Measurements from ENCODE around the gene FLT1. TPM values are rescaled to one million over a fixed set of nuclear protein-coding genes. Genes with fewer than 3 reads are reported as not detected.
A peak's percentile ranks its signal among the peaks of the same experiment; 100 is the strongest.

The FLT1 gene
- total RNA-seq, 1 donor from 2014 or later, result 0.05 TPM

GRCh38 chr13:28347456-28348371, 147.2 kb downstream of the FLT1 start:
- no peak for DNase-seq (ENCODE audit: low read depth)

GRCh38 chr13:28346154-28346553, 148.8 kb downstream of the FLT1 start:
- no peak for DNase-seq (ENCODE audit: low read depth)

GRCh38 chr13:28344163-28344562, 150.8 kb downstream of the FLT1 start:
- no peak for DNase-seq (ENCODE audit: low read depth)

DNA sequence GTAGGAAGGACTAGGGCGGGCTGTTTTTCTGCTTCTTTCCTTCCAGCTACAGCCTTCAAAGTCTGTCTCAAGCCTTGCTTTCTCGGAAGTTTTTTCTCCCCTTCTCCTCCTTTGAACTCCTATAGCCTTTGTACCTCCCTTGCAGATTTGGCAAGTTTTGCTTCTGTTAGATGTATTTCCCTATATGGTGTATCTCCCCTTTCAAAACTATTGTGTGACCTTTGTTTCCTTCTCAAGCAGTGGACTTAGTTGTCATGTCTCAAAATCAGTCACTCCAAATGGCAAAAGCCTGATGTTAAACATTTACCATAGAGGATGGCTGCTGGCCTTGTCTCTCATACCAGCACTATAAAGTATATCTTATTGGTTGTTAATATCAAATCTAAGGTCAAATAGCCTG, 152.7 kb downstream of the FLT1 start:
- no peak for DNase-seq (ENCODE audit: low read depth)

DNA sequence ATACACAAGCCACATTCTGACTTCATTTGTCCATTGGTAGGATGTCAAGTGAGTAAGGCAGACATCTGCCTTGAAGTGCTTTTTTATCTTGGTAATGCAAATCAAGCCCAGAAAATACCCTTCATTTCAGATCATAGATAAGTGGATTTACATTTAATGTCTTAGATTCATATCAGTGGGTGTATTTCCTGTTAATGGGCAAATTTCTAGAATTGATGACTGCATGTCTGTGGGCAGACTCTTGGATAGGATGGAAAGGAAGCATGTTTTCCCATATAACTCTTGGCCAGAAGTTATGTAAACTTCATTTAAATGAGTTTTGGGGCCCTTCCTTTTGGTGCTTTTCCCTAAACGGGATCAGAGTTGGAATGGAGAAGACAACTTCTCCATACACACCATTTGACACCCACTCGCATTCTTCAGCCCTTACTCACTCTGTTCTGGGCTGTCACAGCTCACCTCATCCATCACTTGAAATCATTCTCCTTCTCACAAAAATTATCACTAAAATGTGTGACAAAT, 154.6 kb downstream of the FLT1 start:
- DNase-seq (ENCODE audit: low read depth), result no peak

- DNase-seq (ENCODE audit: low read depth), result no peak
Observed at GRCh38 chr13:28339419-28339818, 155.5 kb downstream of the FLT1 start.

- DNase-seq (ENCODE audit: low read depth), result no peak
Observed at GRCh38 chr13:28338742-28339141, 156.2 kb downstream of the FLT1 start.

- DNase-seq (ENCODE audit: low read depth), result peak; percentile 8
Observed at GRCh38 chr13:28338006-28338574, 156.8 kb downstream of the FLT1 start.

- no peak for DNase-seq (ENCODE audit: low read depth)
Observed at GRCh38 chr13:28337166-28338005, 157.5 kb downstream of the FLT1 start.

GRCh38 chr13:28336193-28336657, 158.7 kb downstream of the FLT1 start:
- no peak for DNase-seq (ENCODE audit: low read depth)

DNA sequence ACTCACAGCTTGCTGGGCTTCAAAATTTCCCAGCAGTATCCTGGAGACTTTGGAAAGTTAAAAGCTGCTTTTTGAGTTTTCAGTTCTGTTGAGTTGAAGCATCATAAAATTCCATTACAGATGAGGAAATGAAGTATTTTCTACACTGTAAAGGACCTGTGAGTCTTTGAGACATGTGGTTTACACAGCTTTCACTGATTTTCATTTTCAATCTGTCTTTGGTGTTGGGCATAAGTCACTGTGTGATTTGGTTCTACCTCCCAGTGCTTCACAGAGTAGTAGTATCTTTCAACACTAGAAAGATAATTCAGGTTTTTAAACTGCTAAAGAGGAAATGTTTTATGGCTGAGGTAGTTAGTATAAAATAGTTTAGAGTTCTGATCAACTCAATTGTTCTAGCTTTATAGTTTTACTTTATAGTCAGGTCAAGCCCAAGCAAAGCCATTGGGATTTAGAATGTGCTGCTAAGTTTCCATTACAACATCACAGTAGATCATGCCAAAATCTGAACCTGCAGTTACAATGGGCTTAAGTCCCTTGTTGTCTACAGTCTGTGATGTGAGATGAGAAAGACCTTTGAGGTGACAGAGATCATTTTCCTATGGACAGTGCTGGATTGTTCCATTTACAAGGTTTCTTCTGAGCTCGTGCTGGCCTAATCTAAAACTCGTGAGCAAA, 161.6 kb downstream of the FLT1 start:
- no peak for DNase-seq (ENCODE audit: low read depth)

- peak; percentile 12 for DNase-seq (ENCODE audit: low read depth)
Observed at GRCh38 chr13:28329395-28330158, 165.4 kb downstream of the FLT1 start.

GRCh38 chr13:28328271-28328607, 166.7 kb downstream of the FLT1 start:
- no peak for DNase-seq (ENCODE audit: low read depth)

- no peak for DNase-seq (ENCODE audit: low read depth)
Observed at GRCh38 chr13:28327373-28328270, 167.3 kb downstream of the FLT1 start.

GRCh38 chr13:28326056-28326455, 168.9 kb downstream of the FLT1 start:
- DNase-seq (ENCODE audit: low read depth), result no peak

DNA sequence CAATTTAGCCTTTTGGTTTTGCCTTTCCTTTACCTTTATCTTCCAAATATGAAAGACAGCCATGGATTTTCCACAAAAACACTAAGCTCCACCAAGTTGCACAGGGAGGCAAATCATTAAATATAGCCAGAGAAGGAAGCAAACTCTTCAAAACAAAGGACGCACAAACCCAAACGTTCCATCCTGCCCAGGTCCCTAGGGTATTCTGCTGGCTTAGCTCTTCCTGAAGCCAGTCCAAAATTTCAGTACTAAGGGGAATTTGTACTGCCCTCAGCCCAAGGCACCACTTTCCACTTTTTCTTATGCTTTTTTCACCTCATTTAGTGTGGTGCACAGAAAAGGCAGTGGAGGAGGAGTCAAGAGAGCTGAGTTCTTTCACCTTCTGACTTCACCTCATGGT, 169.9 kb downstream of the FLT1 start:
- DNase-seq (ENCODE audit: low read depth), result no peak

DNA sequence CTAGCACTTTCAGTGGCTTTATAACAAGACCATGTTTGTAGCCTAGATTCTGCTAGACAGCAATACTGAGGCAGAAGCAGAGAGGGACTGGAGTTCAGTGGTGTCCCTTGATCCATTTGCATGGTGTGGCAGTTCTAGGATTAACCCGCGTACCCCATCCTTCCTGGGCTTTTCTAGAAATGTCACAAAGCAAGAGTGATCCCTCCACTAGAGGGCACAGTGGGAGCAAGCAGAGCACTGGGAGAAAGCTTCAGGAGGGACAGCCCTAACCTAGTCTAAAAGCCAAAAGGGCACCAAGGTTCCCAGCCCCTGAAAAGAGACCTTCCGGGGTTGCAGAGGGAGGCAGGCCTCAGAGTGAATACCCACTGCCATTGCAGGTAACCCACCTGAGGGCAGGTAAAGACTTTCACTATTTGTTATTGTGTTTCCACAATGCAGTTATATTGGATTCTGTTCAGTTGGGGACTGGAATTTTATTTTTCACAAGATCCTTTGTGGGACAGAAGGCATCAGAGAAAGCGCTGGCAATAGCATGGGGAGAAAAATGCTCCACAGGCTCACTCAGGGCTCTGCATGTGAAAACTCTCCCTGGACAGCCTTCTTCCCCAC, 170.6 kb downstream of the FLT1 start:
- DNase-seq (ENCODE audit: low read depth), result peak; percentile 43

DNA sequence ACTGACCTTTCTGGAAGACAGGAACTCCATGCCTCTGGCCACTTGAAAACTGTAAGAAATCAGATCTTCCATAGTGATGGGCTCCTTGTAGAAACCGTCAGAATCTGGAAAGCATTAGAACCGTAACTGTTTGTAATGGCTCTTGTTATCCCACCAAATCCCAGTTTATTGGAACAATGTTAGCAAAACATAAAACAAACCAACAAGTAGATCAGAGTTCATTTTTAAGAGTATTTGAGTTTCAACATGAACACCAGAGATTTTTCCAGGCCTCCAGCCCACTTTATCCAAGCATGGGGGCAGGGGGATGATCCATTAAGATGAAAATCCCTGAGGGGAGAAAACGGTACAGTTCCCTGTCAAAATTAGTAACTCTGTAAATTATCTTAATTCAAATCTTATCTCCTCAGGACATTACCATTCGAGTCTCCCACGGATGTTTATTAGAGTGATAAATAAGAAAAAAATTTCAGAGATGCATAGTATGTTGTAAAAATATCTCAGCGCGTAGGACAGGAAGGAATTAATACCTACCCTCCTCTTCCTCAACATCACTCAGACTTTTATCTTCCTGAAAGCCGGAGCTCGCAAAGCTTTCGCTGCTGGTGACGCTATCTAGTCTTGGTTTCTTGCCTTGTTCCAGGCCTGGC, 172.5 kb downstream of the FLT1 start:
- no peak for DNase-seq (ENCODE audit: low read depth)

DNA sequence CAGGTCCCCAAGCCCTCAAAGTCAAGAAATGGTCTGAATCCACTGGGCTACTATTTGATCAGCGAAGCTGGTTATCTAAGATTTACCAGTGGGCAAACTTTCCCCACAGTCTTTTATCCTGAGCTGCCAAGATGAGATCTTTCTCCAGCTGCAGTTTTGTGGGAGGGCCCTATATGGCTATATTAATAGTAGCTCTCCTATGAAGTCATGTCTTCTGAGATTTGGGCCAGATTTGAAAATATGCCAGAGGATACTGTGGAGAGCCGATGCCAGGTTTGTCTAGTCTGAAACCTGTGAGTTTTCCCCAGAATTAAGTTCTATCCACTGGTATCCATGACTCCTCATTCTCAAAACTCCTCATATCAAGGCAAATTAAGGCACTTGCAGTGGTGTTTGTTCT, 173.2 kb downstream of the FLT1 start:
- DNase-seq (ENCODE audit: low read depth), result no peak

Data from renal cortical epithelial cell (primary cell).